Activated gamma-delta T cell treated with anti-CD3 and anti-CD28 coated beads, Interleukin-2, amount 50 U/mL, for 16 hours (primary cell): ENCODE data around the gene RILPL1.
"Not testable (repeated sequence)": the region's sequence is repeated elsewhere in the genome, so short reads cannot be mapped to it uniquely, and the experiment has no call there.

Source experiments
- DNase-seq: peaks from one replicate; pipeline ENCODE4 v3.0.0-alpha.2; 2020; ENCODE audit warnings: low read depth

The RILPL1 gene

GRCh38 chr12:123494124-123494851 lies 39.2 kb downstream of the RILPL1 start:
- DNase-seq, result no peak

- not testable (repeated sequence) for DNase-seq
These were observed 41.0 kb downstream of the RILPL1 start for GRCh38 chr12:123492339-123493039.

GRCh38 chr12:123491481-123491880 lies 42.0 kb downstream of the RILPL1 start:
- DNase-seq, result no peak

GRCh38 chr12:123491056-123491455 lies 42.5 kb downstream of the RILPL1 start:
- DNase-seq, result no peak

- no peak for DNase-seq
These were observed 43.4 kb downstream of the RILPL1 start for GRCh38 chr12:123490089-123490488.

- DNase-seq, result no peak
These were observed 43.9 kb downstream of the RILPL1 start for GRCh38 chr12:123489580-123489979.

GRCh38 chr12:123488539-123489230 lies 44.8 kb downstream of the RILPL1 start:
- DNase-seq, result no peak

- DNase-seq, result no peak
These were observed 46.1 kb downstream of the RILPL1 start for GRCh38 chr12:123487428-123487827.

GRCh38 chr12:123485756-123486155 lies 47.8 kb downstream of the RILPL1 start:
- DNase-seq, result no peak

- no peak for DNase-seq
These were observed 49.8 kb downstream of the RILPL1 start for GRCh38 chr12:123483602-123484248.

GRCh38 chr12:123482876-123483275 lies 50.6 kb downstream of the RILPL1 start:
- no peak for DNase-seq

GRCh38 chr12:123481251-123481650 lies 52.3 kb downstream of the RILPL1 start:
- not testable (repeated sequence) for DNase-seq

- no peak for DNase-seq
These were observed 53.9 kb downstream of the RILPL1 start for GRCh38 chr12:123479442-123480180.

GRCh38 chr12:123478762-123479161 lies 54.8 kb downstream of the RILPL1 start:
- DNase-seq, result no peak

GRCh38 chr12:123478069-123478468 lies 55.5 kb downstream of the RILPL1 start:
- no peak for DNase-seq

- DNase-seq, result no peak
These were observed 58.2 kb downstream of the RILPL1 start for GRCh38 chr12:123475246-123475703.

GRCh38 chr12:123474485-123475245 lies 58.9 kb downstream of the RILPL1 start:
- DNase-seq, result no peak

- no peak for DNase-seq
These were observed 61.1 kb downstream of the RILPL1 start for GRCh38 chr12:123472438-123472849.

- DNase-seq, result no peak
These were observed 62.0 kb downstream of the RILPL1 start for GRCh38 chr12:123471374-123472068.

- DNase-seq, result no peak
These were observed 63.5 kb downstream of the RILPL1 start for GRCh38 chr12:123469978-123470377.
